Activated T-helper 9 cell treated with anti-CD3 and anti-CD28 coated beads, Interleukin-2, amount 50 U/mL, for 16 hours (primary cell): Measurements from ENCODE around the gene SYNE3.

Experiments
- DNase-seq: peaks from one replicate; pipeline ENCODE4 v3.0.0-alpha.2; 2020; ENCODE audit warnings: low read depth

Gene SYNE3

GRCh38 chr14:95516554-95517181 is at the start of gene SYNE3:
SYNE3 (minus strand) TSS chr14:95516650; CDS start chr14:95475821, 40,829 bp downstream.
- no peak for DNase-seq

- no peak for DNase-seq
Observed at GRCh38 chr14:95564060-95564459, 47.6 kb upstream of the SYNE3 start.

GRCh38 chr14:95562892-95563685 is 46.6 kb upstream of the SYNE3 start:
- DNase-seq = no peak

GRCh38 chr14:95561001-95561412 is 44.6 kb upstream of the SYNE3 start:
- peak; percentile 72 for DNase-seq

- DNase-seq = no peak
Observed at GRCh38 chr14:95559203-95559602, 42.8 kb upstream of the SYNE3 start.

- DNase-seq = no peak
Observed at GRCh38 chr14:95557832-95558231, 41.4 kb upstream of the SYNE3 start.

GRCh38 chr14:95557291-95557690 is 40.8 kb upstream of the SYNE3 start:
- no peak for DNase-seq

- no peak for DNase-seq
Observed at GRCh38 chr14:95555053-95555452, 38.6 kb upstream of the SYNE3 start.

GRCh38 chr14:95553141-95553540 is 36.7 kb upstream of the SYNE3 start:
- DNase-seq = no peak

- DNase-seq = no peak
Observed at GRCh38 chr14:95551435-95551834, 35.0 kb upstream of the SYNE3 start.

GRCh38 chr14:95549656-95550585 is 33.5 kb upstream of the SYNE3 start:
- DNase-seq = no peak

GRCh38 chr14:95548328-95548929 is 32.0 kb upstream of the SYNE3 start:
- no peak for DNase-seq

GRCh38 chr14:95547626-95548327 is 31.3 kb upstream of the SYNE3 start:
- no peak for DNase-seq

- no peak for DNase-seq
Observed at GRCh38 chr14:95547272-95547625, 30.8 kb upstream of the SYNE3 start.

GRCh38 chr14:95545515-95546168 is 29.2 kb upstream of the SYNE3 start:
- no peak for DNase-seq

- DNase-seq = no peak
Observed at GRCh38 chr14:95544588-95544987, 28.1 kb upstream of the SYNE3 start.

GRCh38 chr14:95543021-95543420 is 26.6 kb upstream of the SYNE3 start:
- DNase-seq = no peak

- no peak for DNase-seq
Observed at GRCh38 chr14:95541932-95542930, 25.8 kb upstream of the SYNE3 start.

- DNase-seq = no peak
Observed at GRCh38 chr14:95541346-95541745, 24.9 kb upstream of the SYNE3 start.
